HG02642 (cell line): Measurements from ENCODE around the gene RCAN2.

Experiments
- ATAC-seq: cut with Tn5 transposase; IDR thresholded peaks from one replicate; pipeline ENCODE4 v1.9.1; 2021; ENCODE audit warnings: mild to moderate bottlenecking; ENCODE audit not compliant: unreplicated experiment, poor library complexity

Gene RCAN2

GRCh38 chr6:46491201-46491627, at the start of gene RCAN2:
Gene RCAN2 (minus strand): TSS chr6:46491449.
- ATAC-seq: peak; percentile 69

GRCh38 chr6:46539866-46540265, 48.6 kb upstream of the RCAN2 start:
- ATAC-seq: no peak

- no peak for ATAC-seq
These were observed 47.7 kb upstream of the RCAN2 start for GRCh38 chr6:46538800-46539480.

GRCh38 chr6:46530896-46531295, 39.6 kb upstream of the RCAN2 start:
- ATAC-seq: no peak

GRCh38 chr6:46528961-46529750, 37.9 kb upstream of the RCAN2 start:
- ATAC-seq: no peak

GRCh38 chr6:46526607-46527006, 35.4 kb upstream of the RCAN2 start:
- no peak for ATAC-seq

GRCh38 chr6:46525583-46525982, 34.3 kb upstream of the RCAN2 start:
- ATAC-seq: no peak

- no peak for ATAC-seq
These were observed 30.3 kb upstream of the RCAN2 start for GRCh38 chr6:46521464-46521971.

- no peak for ATAC-seq
These were observed 26.0 kb upstream of the RCAN2 start for GRCh38 chr6:46517202-46517601.

GRCh38 chr6:46513533-46513932, 22.3 kb upstream of the RCAN2 start:
- no peak for ATAC-seq

GRCh38 chr6:46511320-46511719, 20.1 kb upstream of the RCAN2 start:
- no peak for ATAC-seq

GRCh38 chr6:46510651-46511050, 19.4 kb upstream of the RCAN2 start:
- no peak for ATAC-seq

GRCh38 chr6:46509981-46510510, 18.8 kb upstream of the RCAN2 start:
- no peak for ATAC-seq

- ATAC-seq: no peak
These were observed 17.8 kb upstream of the RCAN2 start for GRCh38 chr6:46509063-46509462.

GRCh38 chr6:46507426-46507825, 16.2 kb upstream of the RCAN2 start:
- ATAC-seq: no peak

- no peak for ATAC-seq
These were observed 14.7 kb upstream of the RCAN2 start for GRCh38 chr6:46505693-46506512.

GRCh38 chr6:46504242-46504641, 13.0 kb upstream of the RCAN2 start:
- no peak for ATAC-seq

- ATAC-seq: no peak
These were observed 11.4 kb upstream of the RCAN2 start for GRCh38 chr6:46502486-46503119.

GRCh38 chr6:46501136-46502089, 10.2 kb upstream of the RCAN2 start:
- ATAC-seq: no peak
